Tibial nerve (tissue), 4 donors: ENCODE measurements around the gene ACBD7.

Experiments used
- EP300 ChIP-seq, 2 donors: sonication (generic); formaldehyde crosslinking; IDR thresholded peaks; one replicate each; pipeline ENCODE4 v1.6.1; 2017; ENCODE audit warnings: antibody characterized with exemption in 2 of 2, mild to moderate bottlenecking in 1 of 2
- TF ChIP-seq, protein P1 (sequence below), 5 experiments: fragments of 200-600 bp in 3 of 5; fragments of 450-650 bp in 2 of 5; sonication (generic) in 3 of 5; IDR thresholded peaks; one replicate each; pipeline ENCODE4 v1.5.1; 2016 to 2019; ENCODE audit warnings: antibody characterized with exemption in 5 of 5, mild to moderate bottlenecking in 3 of 5, moderate library complexity in 2 of 5

DNA sequence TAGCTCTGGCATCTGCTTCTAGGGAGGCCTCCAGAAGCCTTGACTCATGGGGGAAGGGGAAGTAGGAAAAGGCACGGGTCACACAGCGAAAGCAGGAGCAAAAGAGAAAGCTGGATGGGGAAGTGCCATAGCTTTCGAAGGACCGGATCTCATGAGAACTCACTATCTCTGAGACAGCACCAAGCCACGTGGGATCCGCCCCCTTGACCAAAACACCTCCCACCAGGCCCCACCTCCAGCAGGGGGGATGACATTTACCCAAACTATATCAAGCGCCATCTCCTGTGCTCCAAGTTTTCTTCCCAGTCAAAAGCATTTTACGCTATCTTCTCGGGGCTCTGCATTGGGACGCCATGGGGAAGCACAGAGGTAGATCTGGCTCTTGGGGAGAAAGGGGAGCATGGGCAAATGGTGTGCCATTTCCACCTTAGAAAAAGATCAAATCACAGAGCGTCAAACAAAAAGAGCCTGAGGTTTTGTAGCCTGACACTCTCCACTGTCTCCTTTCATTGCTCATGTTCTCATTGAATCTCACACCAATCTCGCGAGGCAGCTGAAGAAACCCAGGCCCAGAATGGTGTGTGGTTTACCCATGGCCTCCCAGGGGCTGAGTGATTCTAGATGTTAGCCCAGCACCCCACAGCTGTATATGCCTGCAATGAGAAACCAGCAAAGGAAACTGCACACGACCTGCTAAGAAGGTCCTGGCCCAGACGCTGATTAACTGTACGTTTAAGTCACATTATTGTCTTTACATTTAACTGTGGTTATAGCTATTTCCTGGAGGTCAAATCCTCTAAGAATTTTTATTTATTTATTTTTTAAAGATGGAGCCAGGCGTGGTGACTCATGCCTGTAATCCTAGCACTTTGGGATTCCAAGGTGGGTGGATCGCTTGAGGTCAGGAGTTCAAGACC is 52.9 kb downstream of the ACBD7 start:
- TF ChIP-seq, protein P1, sequence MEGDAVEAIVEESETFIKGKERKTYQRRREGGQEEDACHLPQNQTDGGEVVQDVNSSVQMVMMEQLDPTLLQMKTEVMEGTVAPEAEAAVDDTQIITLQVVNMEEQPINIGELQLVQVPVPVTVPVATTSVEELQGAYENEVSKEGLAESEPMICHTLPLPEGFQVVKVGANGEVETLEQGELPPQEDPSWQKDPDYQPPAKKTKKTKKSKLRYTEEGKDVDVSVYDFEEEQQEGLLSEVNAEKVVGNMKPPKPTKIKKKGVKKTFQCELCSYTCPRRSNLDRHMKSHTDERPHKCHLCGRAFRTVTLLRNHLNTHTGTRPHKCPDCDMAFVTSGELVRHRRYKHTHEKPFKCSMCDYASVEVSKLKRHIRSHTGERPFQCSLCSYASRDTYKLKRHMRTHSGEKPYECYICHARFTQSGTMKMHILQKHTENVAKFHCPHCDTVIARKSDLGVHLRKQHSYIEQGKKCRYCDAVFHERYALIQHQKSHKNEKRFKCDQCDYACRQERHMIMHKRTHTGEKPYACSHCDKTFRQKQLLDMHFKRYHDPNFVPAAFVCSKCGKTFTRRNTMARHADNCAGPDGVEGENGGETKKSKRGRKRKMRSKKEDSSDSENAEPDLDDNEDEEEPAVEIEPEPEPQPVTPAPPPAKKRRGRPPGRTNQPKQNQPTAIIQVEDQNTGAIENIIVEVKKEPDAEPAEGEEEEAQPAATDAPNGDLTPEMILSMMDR (IDR thresholded peaks at IDR 0.05): no peak
- TF ChIP-seq EP300 (IDR thresholded peaks at IDR 0.05): no peak
